KMS-11 (cell line): ENCODE results near the gene PEX14.
A peak's percentile ranks its signal among the peaks of the same experiment; 100 is the strongest.

Source experiments
- H2AFZ ChIP-seq: fragments of 200-600 bp; sonication (generic); 2 replicates; pipeline ENCODE4 v1.6.1; 2016; ENCODE audit warnings: antibody characterized with exemption, mixed run types, low read depth
- H3K27ac ChIP-seq: fragments of 200-600 bp; sonication (generic); 2 replicates; pipeline ENCODE4 v1.6.1; 2016; ENCODE audit warnings: mild to moderate bottlenecking, mixed run types
- H3K27me3 ChIP-seq: fragments of 200-600 bp; sonication (generic); 2 replicates; pipeline ENCODE4 v1.6.1; 2017; ENCODE audit warnings: mild to moderate bottlenecking, low read depth, mixed run types, moderate library complexity; ENCODE audit not compliant: insufficient read depth
- H3K36me3 ChIP-seq: fragments of 200-600 bp; sonication (generic); 2 replicates; pipeline ENCODE4 v1.6.1; 2017; ENCODE audit warnings: mild to moderate bottlenecking, mixed run types; ENCODE audit not compliant: insufficient read depth
- H3K4me1 ChIP-seq: fragments of 200-600 bp; sonication (generic); 2 replicates; pipeline ENCODE4 v1.6.1; 2016; ENCODE audit warnings: mild to moderate bottlenecking, low read depth, mixed run types; ENCODE audit not compliant: poor library complexity, severe bottlenecking
- H3K4me2 ChIP-seq: fragments of 200-600 bp; sonication (generic); 2 replicates; pipeline ENCODE4 v1.7.0; 2016; ENCODE audit warnings: mild to moderate bottlenecking, mixed run types
- H3K4me3 ChIP-seq: fragments of 200-600 bp; sonication (generic); IDR thresholded peaks from 2 replicates; pipeline ENCODE4 v1.6.1; 2017; ENCODE audit warnings: low read depth, low read length, mixed read lengths; ENCODE audit not compliant: insufficient read depth
- H3K79me2 ChIP-seq: fragments of 200-600 bp; sonication (generic); 2 replicates; pipeline ENCODE4 v1.6.1; 2016; ENCODE audit warnings: low read depth, mixed run types; ENCODE audit not compliant: insufficient read depth
- H3K9ac ChIP-seq: fragments of 200-600 bp; sonication (generic); 2 replicates; pipeline ENCODE4 v1.6.1; 2016; ENCODE audit warnings: mild to moderate bottlenecking, mixed run types
- H4K20me1 ChIP-seq: fragments of 200-600 bp; sonication (generic); 2 replicates; pipeline ENCODE4 v1.6.1; 2016; ENCODE audit warnings: mild to moderate bottlenecking, mixed run types; ENCODE audit not compliant: insufficient read depth
- CTCF ChIP-seq: fragments of 200-600 bp; sonication (generic); conservative IDR thresholded peaks from 2 replicates; pipeline ENCODE4 v1.6.1; 2017; ENCODE audit warnings: low read depth, mild to moderate bottlenecking, antibody characterized with exemption, low read length, moderate library complexity, mixed read lengths

PEX14 gene

GRCh38 chr1:10639775-10640578, 165.2 kb downstream of the PEX14 start:
- H3K4me3 ChIP-seq = no peak overlapping the region
- no peak overlapping the region for H3K4me2 ChIP-seq
- H3K27me3 ChIP-seq = peaks cover 35% of the 10 kb centered on the region
- no peaks in the 10 kb centered on the region for H3K4me1 ChIP-seq
- no peak overlapping the region for H3K27ac ChIP-seq
- no peak overlapping the region for H2AFZ ChIP-seq
- no peaks in the 10 kb centered on the region for H4K20me1 ChIP-seq
- no peak overlapping the region for H3K9ac ChIP-seq
- no peaks in the 10 kb centered on the region for H3K36me3 ChIP-seq
- no peak for TF ChIP-seq CTCF
- H3K79me2 ChIP-seq = no peaks in the 10 kb centered on the region

- no peak for TF ChIP-seq CTCF
- H3K9ac ChIP-seq = no peak overlapping the region
These were observed 166.2 kb downstream of the PEX14 start for GRCh38 chr1:10640843-10641553.

GRCh38 chr1:10641976-10642375, 167.2 kb downstream of the PEX14 start:
- H3K4me3 ChIP-seq = no peak overlapping the region
- H3K79me2 ChIP-seq = no peaks in the 10 kb centered on the region
- no peak for TF ChIP-seq CTCF
- H2AFZ ChIP-seq = peak overlapping the region; percentile 18; the same call in 1 of the 2 replicates
- peak overlapping the region; percentile 33; the same call in 1 of the 2 replicates for H3K4me2 ChIP-seq
- no peak overlapping the region for H3K9ac ChIP-seq
- H3K27ac ChIP-seq = no peak overlapping the region
- no peaks in the 10 kb centered on the region for H3K36me3 ChIP-seq
- H4K20me1 ChIP-seq = no peaks in the 10 kb centered on the region
- H3K4me1 ChIP-seq = no peaks in the 10 kb centered on the region
- peaks cover 49% of the 10 kb centered on the region for H3K27me3 ChIP-seq

More at GRCh38 chr1:10640843-10641553, 166.2 kb downstream of the PEX14 start:
- no peaks in the 10 kb centered on the region for H3K79me2 ChIP-seq
- H2AFZ ChIP-seq = no peak overlapping the region
- peaks cover 43% of the 10 kb centered on the region for H3K27me3 ChIP-seq
- no peak overlapping the region for H3K4me3 ChIP-seq
- no peaks in the 10 kb centered on the region for H4K20me1 ChIP-seq
- H3K27ac ChIP-seq = no peak overlapping the region
- H3K36me3 ChIP-seq = no peaks in the 10 kb centered on the region
- no peaks in the 10 kb centered on the region for H3K4me1 ChIP-seq
- no peak overlapping the region for H3K4me2 ChIP-seq

GRCh38 chr1:10642403-10643080, 167.8 kb downstream of the PEX14 start:
- no peaks in the 10 kb centered on the region for H3K4me1 ChIP-seq
- H3K4me2 ChIP-seq = peak overlapping the region; percentile 33; the same call in 1 of the 2 replicates
- peak overlapping the region; percentile 18; the same call in 1 of the 2 replicates for H2AFZ ChIP-seq
- no peak overlapping the region for H3K9ac ChIP-seq
- no peaks in the 10 kb centered on the region for H3K79me2 ChIP-seq
- H3K27me3 ChIP-seq = peaks cover 54% of the 10 kb centered on the region
- TF ChIP-seq CTCF = no peak
- H3K36me3 ChIP-seq = no peaks in the 10 kb centered on the region
- no peak overlapping the region for H3K4me3 ChIP-seq
- no peaks in the 10 kb centered on the region for H4K20me1 ChIP-seq
- H3K27ac ChIP-seq = no peak overlapping the region
